Immature natural killer cell (primary cell): ENCODE data around the gene HILPDA. TPM values are rescaled to one million over a fixed set of nuclear protein-coding genes. Genes with fewer than 3 reads are reported as not detected.

Experiments used
- DNase-seq, 3 donors: peaks; one replicate each; pipeline ENCODE4 v3.0.0; 2022; ENCODE audit warnings: mixed read lengths in 1 of 3
- H3K27ac Mint-ChIP-seq, 6 donors: one replicate each; pipeline ENCODE4 v1.8.0; 2020; ENCODE audit warnings: mixed read lengths in 6 of 6, mild to moderate bottlenecking in 5 of 6, inconsistent platforms in 4 of 6, moderate library complexity in 3 of 6
- H3K27me3 Mint-ChIP-seq, 3 donors: one replicate each; pipeline ENCODE4 v1.8.0; 2020 to 2021; ENCODE audit warnings: low read depth in 3 of 3, mild to moderate bottlenecking in 3 of 3, mixed read lengths in 3 of 3, moderate library complexity in 3 of 3, inconsistent platforms in 1 of 3
- H3K36me3 Mint-ChIP-seq, 3 donors: one replicate each; pipeline ENCODE4 v1.8.0; 2020; ENCODE audit warnings: mixed read lengths in 3 of 3, inconsistent platforms in 2 of 3, mild to moderate bottlenecking in 2 of 3
- H3K4me1 Mint-ChIP-seq, 2 donors: one replicate each; pipeline ENCODE4 v1.8.0; 2020; ENCODE audit warnings: inconsistent platforms in 2 of 2, mild to moderate bottlenecking in 2 of 2, mixed read lengths in 2 of 2, moderate library complexity in 1 of 2
- H3K4me3 Mint-ChIP-seq, 5 donors: one replicate each; pipeline ENCODE4 v1.8.0; 2020; ENCODE audit warnings: mild to moderate bottlenecking in 5 of 5, mixed read lengths in 5 of 5, inconsistent platforms in 3 of 5, moderate library complexity in 3 of 5
- H3K9me3 Mint-ChIP-seq, 6 donors: one replicate each; pipeline ENCODE4 v1.8.0; 2020; ENCODE audit warnings: mild to moderate bottlenecking in 6 of 6, mixed read lengths in 6 of 6, inconsistent platforms in 4 of 6, moderate library complexity in 3 of 6
- polyA plus RNA-seq, 3 donors: library from polyadenylated mRNA; unstranded; fragments of 300-500 nt; fragmentation: Illumina TruSeq; gene quantifications; one replicate each; pipeline ENCODE4 v1.2.3, GENCODE V29; 2021

HILPDA gene, protein sequence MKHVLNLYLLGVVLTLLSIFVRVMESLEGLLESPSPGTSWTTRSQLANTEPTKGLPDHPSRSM
- polyA plus RNA-seq: 1 to 10 TPM; 5.7 to 6.5 (median 6.0) TPM

DNA sequence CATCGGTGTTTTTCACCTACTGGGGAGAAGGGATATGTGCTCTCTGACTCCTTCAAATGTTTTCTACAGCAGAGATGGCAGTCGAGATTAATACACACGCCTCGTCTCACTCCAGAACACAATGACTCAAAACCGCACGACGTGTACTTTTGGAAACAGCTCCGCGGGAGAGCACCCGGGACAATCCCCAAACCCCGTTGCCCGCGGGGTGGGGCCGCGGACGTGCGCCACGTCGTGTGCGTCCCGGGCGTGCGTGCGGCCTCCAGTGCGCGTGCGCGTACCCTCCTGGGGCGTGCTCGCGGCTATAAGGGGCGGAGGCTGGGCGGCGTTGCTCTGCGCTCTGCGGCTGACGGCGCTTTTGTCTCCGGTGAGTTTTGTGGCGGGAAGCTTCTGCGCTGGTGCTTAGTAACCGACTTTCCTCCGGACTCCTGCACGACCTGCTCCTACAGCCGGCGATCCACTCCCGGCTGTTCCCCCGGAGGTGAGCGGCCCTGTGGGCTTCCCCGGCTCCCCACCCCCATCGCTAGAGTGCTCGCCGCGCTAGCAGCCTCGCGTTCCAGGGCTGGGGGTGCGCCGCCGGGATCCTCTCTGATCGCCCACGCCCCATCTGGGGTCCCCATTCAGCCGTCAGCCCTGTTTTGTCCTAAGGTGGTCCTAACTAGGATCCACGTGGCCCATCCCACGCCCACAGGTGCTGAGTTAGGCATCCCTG is at the start of gene HILPDA:
Gene HILPDA, plus strand, starts transcription at position 336 of the 712 bp plus-strand sequence. CDS start 1,391 bp downstream, outside the sequence.
- peak within 1 kb of the TSS; percentile 81 to 90 (median 86) for H3K27ac Mint-ChIP-seq
- H3K36me3 Mint-ChIP-seq: no peaks in the 10 kb centered on the region
- peaks cover 13 to 20% (median 16%) of the 10 kb centered on the region in 3 donors for H3K27me3 Mint-ChIP-seq
- H3K9me3 Mint-ChIP-seq: no peaks in the 10 kb centered on the region
- H3K4me3 Mint-ChIP-seq: peak within 1 kb of the TSS; percentile 87 to 94 (median 93)
- H3K4me1 Mint-ChIP-seq: peaks cover 34 to 37% of the 10 kb centered on the region in 2 donors
- peak; percentile 90 to 92 (median 91) for DNase-seq

DNA sequence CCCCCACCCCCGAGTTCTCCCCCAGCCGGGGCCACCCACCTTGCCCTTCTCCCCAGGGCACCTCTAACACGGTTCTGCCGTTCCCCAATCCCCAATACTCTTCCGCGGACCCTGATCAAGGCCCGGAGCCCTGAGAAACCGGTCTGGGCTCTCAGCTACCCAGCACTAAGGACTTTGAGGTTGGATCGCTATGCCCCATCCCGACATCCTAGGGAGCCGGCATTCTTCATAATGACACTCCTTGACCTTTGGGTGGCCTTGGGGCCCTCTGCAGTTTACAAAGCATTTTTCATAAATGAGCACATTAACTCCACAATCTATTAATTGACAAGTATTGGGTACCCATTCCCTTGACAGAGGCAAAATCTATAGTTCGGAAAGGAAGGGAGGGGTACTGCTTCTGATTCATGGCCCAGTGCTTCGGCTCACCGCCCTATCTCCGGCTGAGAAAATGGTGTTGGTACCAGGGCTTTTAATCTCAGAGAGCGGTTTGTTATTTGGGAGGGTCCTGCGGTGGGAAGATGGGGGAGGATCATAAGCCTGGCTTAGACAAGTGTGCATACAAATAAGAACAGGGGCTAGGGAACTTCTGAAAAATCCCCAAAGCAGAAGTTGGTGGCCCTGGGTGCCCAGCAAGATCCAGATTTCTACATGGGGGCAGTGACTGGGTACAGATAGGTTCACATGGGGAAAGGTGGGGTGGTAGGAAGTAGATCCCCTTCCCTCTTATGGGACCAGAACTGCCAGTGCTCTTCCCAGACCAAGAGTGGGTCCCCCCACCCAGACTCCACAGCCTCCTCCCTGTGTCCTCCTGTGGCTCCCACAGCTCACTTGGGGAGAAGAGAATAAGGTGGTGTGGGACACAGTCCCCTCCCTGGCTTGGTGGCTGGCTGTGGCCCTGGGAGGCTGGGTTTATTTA is 49.1 kb upstream of the HILPDA start:
- no peak for DNase-seq
- H3K27ac Mint-ChIP-seq: peak overlapping the region; percentile 59 to 84 (median 69)
- no peaks in the 10 kb centered on the region for H3K9me3 Mint-ChIP-seq
- H3K27me3 Mint-ChIP-seq: peaks cover 2 to 12% (median 2%) of the 10 kb centered on the region in 3 donors
- peaks cover 50 to 52% of the 10 kb centered on the region in 2 donors for H3K4me1 Mint-ChIP-seq
- peak overlapping the region; percentile 63 to 82 (median 65) for H3K4me3 Mint-ChIP-seq
- H3K36me3 Mint-ChIP-seq: peaks cover 4 to 9% (median 9%) of the 10 kb centered on the region in 3 donors

DNA sequence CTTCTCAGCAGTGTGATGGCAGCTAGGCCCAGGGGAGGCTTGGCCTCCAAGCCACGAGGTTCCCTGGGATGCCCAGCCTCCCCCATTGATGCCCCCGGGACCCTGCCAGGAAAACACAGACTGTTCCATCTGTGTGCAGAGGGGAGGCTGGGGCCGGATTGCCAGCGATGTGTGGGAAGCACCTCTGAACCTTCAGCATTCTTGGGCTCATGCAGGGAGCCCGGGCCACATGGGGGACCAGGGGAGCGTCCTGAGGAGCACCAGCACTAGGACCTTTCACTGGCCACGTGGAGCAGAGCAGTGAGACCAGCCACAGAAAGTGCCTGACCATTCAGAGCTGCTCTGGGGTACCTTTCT is 48.5 kb upstream of the HILPDA start:
- peaks cover 3 to 9% (median 9%) of the 10 kb centered on the region in 3 donors for H3K36me3 Mint-ChIP-seq
- H3K4me3 Mint-ChIP-seq: peak overlapping the region in 4 of 5 donors; percentile 32 to 53 (median 34)
- no peaks in the 10 kb centered on the region for H3K9me3 Mint-ChIP-seq
- DNase-seq: no peak
- H3K27me3 Mint-ChIP-seq: peaks cover 2 to 12% (median 4%) of the 10 kb centered on the region in 3 donors
- peaks cover 50 to 52% of the 10 kb centered on the region in 2 donors for H3K4me1 Mint-ChIP-seq
- H3K27ac Mint-ChIP-seq: peak overlapping the region in 4 of 6 donors; percentile 59 to 84 (median 71)

- DNase-seq: no peak
Observed at GRCh38 chr7:128407751-128408708, 47.6 kb upstream of the HILPDA start.

GRCh38 chr7:128408709-128409595 is 46.7 kb upstream of the HILPDA start:
- DNase-seq: no peak
- H3K27me3 Mint-ChIP-seq: peaks cover 2 to 12% (median 4%) of the 10 kb centered on the region in 3 donors
- peak overlapping the region; percentile 77 to 87 (median 82) for H3K27ac Mint-ChIP-seq
- H3K4me3 Mint-ChIP-seq: peak overlapping the region; percentile 87 to 93 (median 89)
- no peaks in the 10 kb centered on the region for H3K9me3 Mint-ChIP-seq
- H3K4me1 Mint-ChIP-seq: peaks cover 42 to 46% of the 10 kb centered on the region in 2 donors
- no peaks in the 10 kb centered on the region for H3K36me3 Mint-ChIP-seq

More at GRCh38 chr7:128407751-128408708, 47.6 kb upstream of the HILPDA start:
- peaks cover 49 to 50% of the 10 kb centered on the region in 2 donors for H3K4me1 Mint-ChIP-seq
- H3K27me3 Mint-ChIP-seq: peaks cover 2 to 12% (median 4%) of the 10 kb centered on the region in 3 donors
- H3K36me3 Mint-ChIP-seq: peaks cover 0 to 4% (median under 1%) of the 10 kb centered on the region in 3 donors
- H3K27ac Mint-ChIP-seq: peak overlapping the region; percentile 6 to 80 (median 45)
- H3K4me3 Mint-ChIP-seq: peak overlapping the region; percentile 29 to 93 (median 87)
- no peaks in the 10 kb centered on the region for H3K9me3 Mint-ChIP-seq

GRCh38 chr7:128409596-128410450 is 45.9 kb upstream of the HILPDA start, which contains the start of gene IMPDH1:
TSS of gene IMPDH1 (minus strand) at chr7:128409982. CDS start at chr7:128409901, 81 bp downstream.
- DNase-seq: peak; percentile 78 to 83 (median 83)
- Mint-ChIP-seq H3K27me3 (peaks cover 2 to 12% (median 4%) of the 10 kb centered on the region in 3 donors), H3K4me1 (peaks cover 34 to 38% of the 10 kb centered on the region in 2 donors), H3K9me3 (no peaks in the 10 kb centered on the region), H3K36me3 (no peaks in the 10 kb centered on the region), H3K4me3 (peak within 1 kb of the TSS; percentile 88 to 94 (median 91)), H3K27ac (peak within 1 kb of the TSS; percentile 77 to 91 (median 85))

DNA sequence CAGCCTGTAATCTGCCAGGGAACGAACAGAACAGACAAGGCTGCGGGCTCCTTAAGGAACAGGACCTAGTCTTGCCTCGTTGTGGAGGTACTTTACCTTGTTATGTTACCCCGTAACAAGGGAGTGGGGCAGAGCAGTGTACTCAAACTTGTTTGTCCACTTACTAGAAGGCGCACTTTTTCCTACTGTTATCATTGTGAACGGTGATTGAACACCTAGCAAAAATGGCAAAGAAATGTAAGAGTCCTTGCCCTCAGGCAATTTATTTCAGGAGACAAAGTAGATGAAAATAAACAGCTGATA is 45.3 kb upstream of the HILPDA start:
- Mint-ChIP-seq H3K27ac (peak overlapping the region; percentile 71 to 91 (median 83)), H3K36me3 (no peaks in the 10 kb centered on the region), H3K4me3 (peak overlapping the region; percentile 88 to 94 (median 91)), H3K4me1 (peaks cover 30 to 32% of the 10 kb centered on the region in 2 donors), H3K9me3 (no peaks in the 10 kb centered on the region), H3K27me3 (peaks cover 0 to 12% (median 4%) of the 10 kb centered on the region in 3 donors)
- DNase-seq: no peak

DNA sequence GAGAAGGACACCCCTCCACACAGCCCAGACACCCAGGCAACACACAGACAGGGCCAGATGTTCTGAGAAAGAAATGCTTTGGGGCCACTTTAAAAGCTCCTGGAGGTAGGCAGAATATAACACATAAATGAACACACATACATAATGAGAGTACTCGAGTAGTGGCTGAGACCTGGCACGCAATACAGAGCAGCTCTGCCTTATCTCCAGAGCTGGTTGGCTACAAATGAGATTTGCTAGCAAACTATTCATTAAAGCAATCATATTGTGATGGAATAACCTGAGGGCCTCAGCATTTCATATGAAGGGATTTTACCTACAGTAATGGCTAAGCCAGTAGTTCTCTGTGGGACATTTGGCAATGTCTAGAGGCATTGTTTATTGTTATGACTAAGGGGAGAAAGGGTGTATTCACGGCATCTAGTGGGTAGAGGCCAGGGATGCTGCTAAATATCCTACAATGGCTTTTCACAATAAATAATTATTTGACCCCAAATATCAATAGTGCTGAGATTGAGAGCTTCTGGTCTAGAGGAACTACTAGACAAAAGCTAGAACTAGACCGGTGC is 40.4 kb upstream of the HILPDA start:
- no peaks in the 10 kb centered on the region for H3K36me3 Mint-ChIP-seq

DNA sequence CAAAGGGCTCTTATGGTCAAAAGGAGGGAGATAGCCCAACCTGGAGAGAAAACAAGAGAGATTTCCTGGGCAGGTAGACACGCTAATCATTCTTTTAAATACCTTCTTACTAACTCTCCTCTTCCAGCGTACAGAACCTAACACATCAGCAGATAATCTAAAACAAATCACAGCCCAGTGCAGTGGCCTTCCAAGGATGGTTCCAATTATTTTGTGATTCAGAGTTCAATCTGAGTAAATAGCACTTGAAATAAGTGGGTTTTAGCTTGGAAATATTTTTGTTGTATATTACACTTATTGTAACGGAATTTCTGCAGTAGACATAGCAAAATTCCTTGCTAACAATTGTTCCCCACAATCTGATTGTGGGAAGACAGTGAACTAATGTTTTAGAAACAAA is 38.6 kb upstream of the HILPDA start:
- peaks cover 0 to 3% (median 0%) of the 10 kb centered on the region in 3 donors for H3K27me3 Mint-ChIP-seq
- no peak for DNase-seq
- no peaks in the 10 kb centered on the region for H3K36me3 Mint-ChIP-seq
- H3K27ac Mint-ChIP-seq: no peak overlapping the region
- H3K4me3 Mint-ChIP-seq: no peak overlapping the region
- peaks cover 18 to 23% of the 10 kb centered on the region in 2 donors for H3K4me1 Mint-ChIP-seq
- H3K9me3 Mint-ChIP-seq: no peaks in the 10 kb centered on the region

More for the DNA sequence above, 40.4 kb upstream of the HILPDA start:
- H3K9me3 Mint-ChIP-seq: no peaks in the 10 kb centered on the region
- H3K27me3 Mint-ChIP-seq: peaks cover 0 to 4% (median 2%) of the 10 kb centered on the region in 3 donors
- no peak overlapping the region for H3K27ac Mint-ChIP-seq
- H3K4me1 Mint-ChIP-seq: peaks cover 5 to 8% of the 10 kb centered on the region in 2 donors
- H3K4me3 Mint-ChIP-seq: no peak overlapping the region
- no peak for DNase-seq

- H3K36me3 Mint-ChIP-seq: no peaks in the 10 kb centered on the region
- no peak overlapping the region for H3K27ac Mint-ChIP-seq
- DNase-seq: no peak
- H3K27me3 Mint-ChIP-seq: peaks cover 0 to 4% (median 2%) of the 10 kb centered on the region in 3 donors
- no peaks in the 10 kb centered on the region for H3K9me3 Mint-ChIP-seq
- peaks cover 38 to 43% of the 10 kb centered on the region in 2 donors for H3K4me1 Mint-ChIP-seq
- peak overlapping the region in 2 of 5 donors; percentile 41 to 44 for H3K4me3 Mint-ChIP-seq
Observed at GRCh38 chr7:128419257-128419656, 36.4 kb upstream of the HILPDA start.

- Mint-ChIP-seq H3K4me3 (peak overlapping the region in 3 of 5 donors; percentile 30 to 54 (median 44)), H3K27ac (peak overlapping the region in 2 of 6 donors; percentile 41 to 47), H3K36me3 (no peaks in the 10 kb centered on the region), H3K4me1 (peaks cover 38 to 44% of the 10 kb centered on the region in 2 donors), H3K27me3 (peaks cover 0 to 4% (median 2%) of the 10 kb centered on the region in 3 donors), H3K9me3 (no peaks in the 10 kb centered on the region)
- no peak for DNase-seq
Observed at GRCh38 chr7:128420773-128421172, 34.9 kb upstream of the HILPDA start.
